Nephron (organoid): ENCODE results near the gene NRGN.

Source experiments
- H3K27ac Mint-ChIP-seq, 3 experiments: 2 replicates each; pipeline ENCODE4 v1.8.0; 2020; ENCODE audit warnings: mixed read lengths in 3 of 3, mild to moderate bottlenecking in 2 of 3, moderate library complexity in 1 of 3
- H3K27me3 Mint-ChIP-seq: 2 replicates; pipeline ENCODE4 v1.8.0; 2021; ENCODE audit warnings: low read depth, mild to moderate bottlenecking, moderate library complexity, mixed read lengths
- H3K36me3 Mint-ChIP-seq: 2 replicates; pipeline ENCODE4 v1.8.0; 2020; ENCODE audit warnings: low read depth, mixed read lengths
- H3K4me1 Mint-ChIP-seq: 2 replicates; pipeline ENCODE4 v1.8.0; 2020; ENCODE audit warnings: mixed read lengths
- H3K4me3 Mint-ChIP-seq, 3 experiments: 2 replicates each; pipeline ENCODE4 v1.8.0; 2020; ENCODE audit warnings: mild to moderate bottlenecking in 3 of 3, mixed read lengths in 3 of 3, moderate library complexity in 2 of 3
- H3K9me3 Mint-ChIP-seq: 2 replicates; pipeline ENCODE4 v1.8.0; 2020; ENCODE audit warnings: mixed read lengths
- TF ChIP-seq, protein P1 (sequence below), 3 experiments: fragments of 200-600 bp; sonication (generic); IDR thresholded peaks; one replicate each; pipeline ENCODE4 v1.5.0; 2021; ENCODE audit warnings: antibody characterized with exemption in 3 of 3; ENCODE audit not compliant: unreplicated experiment in 3 of 3

The NRGN gene

GRCh38 chr11:124756033-124756752 lies 16.5 kb downstream of the NRGN start:
- peaks cover 27% of the 10 kb centered on the region for H3K4me1 Mint-ChIP-seq
- no peaks in the 10 kb centered on the region for H3K36me3 Mint-ChIP-seq
- no peaks in the 10 kb centered on the region for H3K9me3 Mint-ChIP-seq
- TF ChIP-seq, protein P1, sequence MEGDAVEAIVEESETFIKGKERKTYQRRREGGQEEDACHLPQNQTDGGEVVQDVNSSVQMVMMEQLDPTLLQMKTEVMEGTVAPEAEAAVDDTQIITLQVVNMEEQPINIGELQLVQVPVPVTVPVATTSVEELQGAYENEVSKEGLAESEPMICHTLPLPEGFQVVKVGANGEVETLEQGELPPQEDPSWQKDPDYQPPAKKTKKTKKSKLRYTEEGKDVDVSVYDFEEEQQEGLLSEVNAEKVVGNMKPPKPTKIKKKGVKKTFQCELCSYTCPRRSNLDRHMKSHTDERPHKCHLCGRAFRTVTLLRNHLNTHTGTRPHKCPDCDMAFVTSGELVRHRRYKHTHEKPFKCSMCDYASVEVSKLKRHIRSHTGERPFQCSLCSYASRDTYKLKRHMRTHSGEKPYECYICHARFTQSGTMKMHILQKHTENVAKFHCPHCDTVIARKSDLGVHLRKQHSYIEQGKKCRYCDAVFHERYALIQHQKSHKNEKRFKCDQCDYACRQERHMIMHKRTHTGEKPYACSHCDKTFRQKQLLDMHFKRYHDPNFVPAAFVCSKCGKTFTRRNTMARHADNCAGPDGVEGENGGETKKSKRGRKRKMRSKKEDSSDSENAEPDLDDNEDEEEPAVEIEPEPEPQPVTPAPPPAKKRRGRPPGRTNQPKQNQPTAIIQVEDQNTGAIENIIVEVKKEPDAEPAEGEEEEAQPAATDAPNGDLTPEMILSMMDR (IDR thresholded peaks at IDR 0.05; ENCODE audit: unreplicated experiment in 3 of 3): no peak
- no peak overlapping the region for H3K27ac Mint-ChIP-seq
- H3K27me3 Mint-ChIP-seq: peaks cover 97% of the 10 kb centered on the region
- H3K4me3 Mint-ChIP-seq: no peak overlapping the region

DNA sequence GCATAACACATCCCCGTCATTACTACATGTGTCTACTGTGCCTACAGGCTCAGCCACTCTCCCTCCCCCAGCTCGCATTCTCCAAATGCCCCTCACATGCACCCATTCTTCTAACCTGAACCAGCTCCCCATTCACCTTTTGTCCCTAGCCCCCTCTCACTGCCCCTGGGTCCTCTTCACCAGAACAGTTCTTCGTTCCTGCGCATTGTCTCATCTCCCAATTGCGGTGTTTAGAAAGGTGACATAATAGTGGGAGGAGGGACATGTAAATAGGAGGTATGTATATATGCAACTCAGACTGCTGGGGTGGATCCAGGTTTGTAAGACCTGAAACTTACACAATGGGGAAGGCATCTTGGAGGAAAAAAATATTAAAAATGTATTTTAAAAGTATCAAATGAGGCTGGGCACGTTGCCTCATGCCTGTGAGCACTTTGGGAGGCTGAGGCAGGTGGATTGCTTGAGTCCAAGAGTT lies 17.0 kb downstream of the NRGN start:
- Mint-ChIP-seq H3K9me3 (no peaks in the 10 kb centered on the region), H3K4me3 (peak overlapping the region in 1 of 3 experiments; percentile 13), H3K27me3 (peaks cover 98% of the 10 kb centered on the region), H3K4me1 (peaks cover 27% of the 10 kb centered on the region), H3K36me3 (no peaks in the 10 kb centered on the region), H3K27ac (no peak overlapping the region)
- TF ChIP-seq, protein P1 (IDR thresholded peaks at IDR 0.05; ENCODE audit: unreplicated experiment in 3 of 3): no peak

DNA sequence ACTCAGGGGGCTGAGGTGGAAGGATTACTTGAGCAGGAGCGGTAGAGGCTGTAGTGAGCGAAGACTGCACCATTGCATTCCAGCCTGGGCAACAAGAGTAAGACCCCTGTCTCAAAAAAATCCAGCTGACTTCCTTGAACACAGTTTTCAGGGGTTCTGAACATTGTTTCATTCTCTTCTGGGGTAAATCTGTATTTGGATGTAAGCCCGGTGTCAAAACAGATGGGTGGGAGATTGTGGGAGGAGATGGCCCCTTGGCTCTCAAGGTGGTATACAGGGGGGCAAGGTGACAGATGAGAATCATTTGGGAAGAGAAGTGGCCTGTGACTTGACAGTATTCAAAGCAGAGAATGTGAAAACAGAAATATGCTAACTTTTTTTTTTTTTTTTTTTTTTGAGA lies 17.6 kb downstream of the NRGN start:
- Mint-ChIP-seq H3K27ac (no peak overlapping the region), H3K36me3 (no peaks in the 10 kb centered on the region), H3K27me3 (peaks cover 96% of the 10 kb centered on the region), H3K9me3 (no peaks in the 10 kb centered on the region), H3K4me1 (peaks cover 26% of the 10 kb centered on the region), H3K4me3 (peak overlapping the region in 1 of 3 experiments; percentile 44)
- TF ChIP-seq, protein P1 (IDR thresholded peaks at IDR 0.05; ENCODE audit: unreplicated experiment in 3 of 3): no peak

- peak overlapping the region; percentile 76 to 84 (median 81) for H3K4me3 Mint-ChIP-seq
- H3K36me3 Mint-ChIP-seq: no peaks in the 10 kb centered on the region
- H3K4me1 Mint-ChIP-seq: peaks cover 29% of the 10 kb centered on the region
- no peaks in the 10 kb centered on the region for H3K9me3 Mint-ChIP-seq
- H3K27ac Mint-ChIP-seq: peak overlapping the region; percentile 5 to 78 (median 28)
- TF ChIP-seq, protein P1 (IDR thresholded peaks at IDR 0.05; ENCODE audit: unreplicated experiment in 3 of 3): peak; percentile 70 to 77 (median 77)
- H3K27me3 Mint-ChIP-seq: peaks cover 96% of the 10 kb centered on the region
Observed at GRCh38 chr11:124758355-124759265, 18.9 kb downstream of the NRGN start.

- H3K27me3 Mint-ChIP-seq: peaks cover 92% of the 10 kb centered on the region
- H3K36me3 Mint-ChIP-seq: no peaks in the 10 kb centered on the region
- H3K27ac Mint-ChIP-seq: peak overlapping the region; percentile 28 to 78 (median 51)
- peak overlapping the region; percentile 76 to 84 (median 81) for H3K4me3 Mint-ChIP-seq
- TF ChIP-seq, protein P1 (IDR thresholded peaks at IDR 0.05; ENCODE audit: unreplicated experiment in 3 of 3): no peak
- no peaks in the 10 kb centered on the region for H3K9me3 Mint-ChIP-seq
- peaks cover 38% of the 10 kb centered on the region for H3K4me1 Mint-ChIP-seq
Observed at GRCh38 chr11:124759266-124760204, 19.8 kb downstream of the NRGN start.
